ENCODE data around the gene FAM98C. TPM values are rescaled to one million over a fixed set of nuclear protein-coding genes. Genes with fewer than 3 reads are reported as not detected.

FAM98C gene
- total and polyA plus RNA-seq, 4 donors, result 4.2 to 8.5 (median 6.2) TPM

GRCh38 chr19:38452430-38453366 is 49.8 kb downstream of the FAM98C start:
- no peaks in the 10 kb centered on the region for H3K9me3 ChIP-seq (ENCODE audit: control insufficient read depth in 4 of 4, low read length in 3 of 4)
- no peaks in the 10 kb centered on the region for H3K36me3 ChIP-seq (ENCODE audit: control insufficient read depth in 4 of 4, insufficient read depth in 3 of 4, low read depth in 1 of 4, low read length in 3 of 4)
- no peak overlapping the region for H3K9ac ChIP-seq (ENCODE audit: low read depth in 1 of 2, low read length in 2 of 2)
- H3K27me3 ChIP-seq (ENCODE audit: control insufficient read depth in 4 of 4, insufficient read depth in 4 of 4, low read length in 3 of 4), result no peaks in the 10 kb centered on the region
- no peaks in the 10 kb centered on the region for H3K4me1 ChIP-seq (ENCODE audit: control insufficient read depth in 4 of 4, insufficient read depth in 4 of 4, low read length in 3 of 4)
- WGBS, result 61% methylated on average over 45 of the region's 45 CpGs
- no peak for DNase-seq (ENCODE audit: low spot score)
- H3K4me3 ChIP-seq (ENCODE audit: low read depth in 1 of 3, low read length in 3 of 3), result no peak overlapping the region
- TF ChIP-seq EGR1 (IDR thresholded peaks at IDR 0.05; ENCODE audit: low read depth in 2 of 2) (no peak), RXRA (IDR thresholded peaks at IDR 0.05) (no peak), TAF1 (conservative IDR thresholded peaks at IDR 0.05) (no peak), NR2F2 (IDR thresholded peaks at IDR 0.05) (no peak), ATF3 (IDR thresholded peaks at IDR 0.05) (no peak), MAX (IDR thresholded peaks at IDR 0.05) (no peak), HNF4G (IDR thresholded peaks at IDR 0.05) (no peak), SP1 (IDR thresholded peaks at IDR 0.05) (no peak), RAD21 (IDR thresholded peaks at IDR 0.05) (no peak), JUND (IDR thresholded peaks at IDR 0.05) (no peak), FOXA2 (IDR thresholded peaks at IDR 0.05) (no peak), CTCF (IDR thresholded peaks at IDR 0.05; ENCODE audit: low read depth, low read length, missing input control) (no peak), YY1 (IDR thresholded peaks at IDR 0.05) (no peak), HNF4A (conservative IDR thresholded peaks at IDR 0.05) (no peak), GABPA (IDR thresholded peaks at IDR 0.05 in 1 of 2, conservative IDR thresholded peaks at IDR 0.05 in 1 of 2) (no peak), FOXA1 (IDR thresholded peaks at IDR 0.05) (no peak), ZBTB33 (IDR thresholded peaks at IDR 0.05) (no peak), REST (IDR thresholded peaks at IDR 0.05) (no peak)
- no peak overlapping the region for H3K27ac ChIP-seq (ENCODE audit: low read depth in 1 of 2, low read length in 2 of 2)
